SK-N-SH (cell line): ENCODE data around the gene MAOA. TPM values are rescaled to one million over a fixed set of nuclear protein-coding genes. Genes with fewer than 3 reads are reported as not detected.

ENCODE experiments used
- CTCF ChIA-PET: fragments of 300-600, 350-600 bp; formaldehyde crosslinking; extraction: SDS; loops from one replicate; lab custom pipeline; 2021; lab: Yijun Ruan, JAX
- POLR2A ChIA-PET: fragments of 350-600 bp; sonication (Branson Sonifier 250); formaldehyde crosslinking; extraction: SDS; loops from one replicate; lab custom pipeline; 2020; ENCODE audit warnings: antibody characterized with exemption, inconsistent platforms; lab: Yijun Ruan, JAX
- DNase-seq: peaks from one replicate; pipeline ENCODE4 v3.0.0; 2012
- H2AFZ ChIP-seq: fragments of 200-600 bp; sonication (generic); 2 replicates; pipeline ENCODE4 v1.8.1; 2016; ENCODE audit warnings: antibody characterized with exemption, mild to moderate bottlenecking, low read depth
- H3F3A ChIP-seq: fragments of 200-600 bp; sonication (generic); replicated peaks from 2 replicates; pipeline ENCODE3; 2016; ENCODE audit warnings: antibody characterized with exemption, mild to moderate bottlenecking; ENCODE audit not compliant: insufficient read depth
- H3K27ac ChIP-seq, 2 experiments: fragments of 200-500 bp in 1 of 2; fragments of 200-600 bp in 1 of 2; sonication (Bioruptor generic) in 1 of 2; sonication (generic), shearing (Covaris generic) in 1 of 2; 2 replicates each; pipeline versions ENCODE4 v1.5.1 to v1.6.1; 2014 to 2016; ENCODE audit warnings: low read depth in 2 of 2, inconsistent platforms in 1 of 2, low read length in 1 of 2, mild to moderate bottlenecking in 1 of 2, mixed read lengths in 1 of 2
- H3K27me3 ChIP-seq: fragments of 200-600 bp; sonication (generic), shearing (Covaris generic); 2 replicates; pipeline ENCODE4 v1.6.1; 2016; ENCODE audit warnings: mixed run types; ENCODE audit not compliant: insufficient read depth
- H3K36me3 ChIP-seq, 2 experiments: fragments of 200-500 bp in 1 of 2; fragments of 200-600 bp in 1 of 2; sonication (Bioruptor generic) in 1 of 2; sonication (generic) in 1 of 2; replicated peaks in 1 of 2; 2 replicates each; pipeline versions ENCODE3 to v1.5.1; 2014 to 2016; ENCODE audit warnings: low read length in 1 of 2, mild to moderate bottlenecking in 1 of 2; ENCODE audit not compliant: insufficient read depth in 2 of 2, control insufficient read depth in 1 of 2
- H3K4me1 ChIP-seq, 2 experiments: fragments of 200-500 bp in 1 of 2; fragments of 200-600 bp in 1 of 2; sonication (Bioruptor generic) in 1 of 2; sonication (generic), shearing (Covaris generic) in 1 of 2; 2 replicates each; pipeline versions ENCODE4 v1.5.1 to v1.6.1; 2014 to 2016; ENCODE audit warnings: low read depth in 1 of 2, low read length in 1 of 2, mixed run types in 1 of 2; ENCODE audit not compliant: insufficient read depth in 2 of 2, control insufficient read depth in 1 of 2
- H3K4me2 ChIP-seq: fragments of 200-600 bp; sonication (generic), shearing (Covaris generic); 2 replicates; pipeline ENCODE4 v1.6.1; 2017; ENCODE audit warnings: mixed run types
- H3K4me3 ChIP-seq, 2 experiments: fragments of 200-500 bp in 1 of 2; fragments of 200-600 bp in 1 of 2; sonication (Bioruptor generic) in 1 of 2; sonication (generic), shearing (Covaris generic) in 1 of 2; 2 replicates each; pipeline versions ENCODE4 v1.5.1 to v1.8.1; 2014 to 2016; ENCODE audit warnings: low read depth in 2 of 2, inconsistent platforms in 1 of 2, low read length in 1 of 2, mild to moderate bottlenecking in 1 of 2, mixed read lengths in 1 of 2, moderate library complexity in 1 of 2
- H3K79me2 ChIP-seq: fragments of 200-600 bp; sonication (generic); 2 replicates; pipeline ENCODE4 v1.8.1; 2017; ENCODE audit warnings: mild to moderate bottlenecking; ENCODE audit not compliant: insufficient read depth
- H3K9ac ChIP-seq: fragments of 200-600 bp; sonication (generic); 2 replicates; pipeline ENCODE4 v1.6.1; 2017; ENCODE audit warnings: mixed run types
- H3K9me2 ChIP-seq: fragments of 200-600 bp; sonication (generic); 2 replicates; pipeline ENCODE4 v1.6.1; 2017; ENCODE audit warnings: mixed run types
- H3K9me3 ChIP-seq: fragments of 200-600 bp; sonication (generic); 2 replicates; pipeline ENCODE4 v1.6.1; 2017; ENCODE audit warnings: mixed run types, mild to moderate bottlenecking, moderate library complexity
- H4K20me1 ChIP-seq: fragments of 200-600 bp; sonication (generic); 2 replicates; pipeline ENCODE4 v1.6.1; 2017; ENCODE audit warnings: mild to moderate bottlenecking, mixed run types; ENCODE audit not compliant: insufficient read depth
- ELF1 ChIP-seq: IDR thresholded peaks from 2 replicates; pipeline ENCODE4 v1.4.0; 2012
- EZH2phosphoT487 ChIP-seq: fragments of 200-600 bp; sonication (generic); IDR thresholded peaks from 2 replicates; pipeline ENCODE4 v1.6.1; 2017; ENCODE audit warnings: low read depth, mixed run types, mild to moderate bottlenecking, antibody characterized with exemption, moderate library complexity, borderline replicate concordance
- FOSL2 ChIP-seq: IDR thresholded peaks from 2 replicates; pipeline ENCODE4 v1.4.0; 2012; ENCODE audit warnings: low read depth, mild to moderate bottlenecking, moderate library complexity, borderline replicate concordance
- FOXJ3 ChIP-seq: sonication (generic); formaldehyde crosslinking; IDR thresholded peaks from 2 replicates; pipeline ENCODE4 v1.5.1; 2020; ENCODE audit warnings: mild to moderate bottlenecking, missing genetic modification reagents
- FOXM1 ChIP-seq: IDR thresholded peaks from 2 replicates; pipeline ENCODE4 v1.4.0; 2012; ENCODE audit warnings: low read depth, mild to moderate bottlenecking
- GABPA ChIP-seq: IDR thresholded peaks from 2 replicates; pipeline ENCODE4 v1.4.0; 2012; ENCODE audit warnings: low read depth, mild to moderate bottlenecking
- IRF3 ChIP-seq: fragments of 150-350 bp; IDR thresholded peaks from 2 replicates; pipeline ENCODE4 v1.6.1; 2016; ENCODE audit warnings: mild to moderate bottlenecking, low read depth, low read length
- MAX ChIP-seq: IDR thresholded peaks from 2 replicates; pipeline ENCODE4 v1.4.0; 2012; ENCODE audit warnings: low read depth
- MEF2A ChIP-seq: IDR thresholded peaks from 2 replicates; pipeline ENCODE4 v1.4.0; 2012; ENCODE audit warnings: low read depth, borderline replicate concordance
- NRF1 ChIP-seq: IDR thresholded peaks from 2 replicates; pipeline ENCODE4 v1.6.1; 2012; ENCODE audit warnings: low read depth, mild to moderate bottlenecking, low read length
- PBX3 ChIP-seq: IDR thresholded peaks from 2 replicates; pipeline ENCODE4; 2012
- POLR2AphosphoS5 ChIP-seq: IDR thresholded peaks from 2 replicates; pipeline ENCODE4 v1.6.1; 2012; ENCODE audit warnings: low read depth, low read length
- RAD21 ChIP-seq: IDR thresholded peaks from 2 replicates; pipeline ENCODE4 v1.6.1; 2012; ENCODE audit warnings: mild to moderate bottlenecking, low read length
- RFX5 ChIP-seq: IDR thresholded peaks from 2 replicates; pipeline ENCODE4 v1.6.1; 2012; ENCODE audit warnings: mild to moderate bottlenecking, improper control_type of control experiment, low read length
- RXRA ChIP-seq: IDR thresholded peaks from 2 replicates; pipeline ENCODE4 v1.4.0; 2012; ENCODE audit warnings: low read depth, mild to moderate bottlenecking, borderline replicate concordance
- TCF12 ChIP-seq: IDR thresholded peaks from 2 replicates; pipeline ENCODE4 v1.4.0; 2012
- YY1 ChIP-seq: IDR thresholded peaks from 2 replicates; pipeline ENCODE4 v1.4.0; 2012; ENCODE audit warnings: low read depth, mild to moderate bottlenecking
- whole genome bisulfite sequencing: methylation state at CpG from one replicate; pipeline ENCODE4 v1.1.6; 2017; ENCODE audit warnings: low lambda C conversion rate; 5-methylcytosine and 5-hydroxymethylcytosine counted together
- polyA plus RNA-seq, 3 experiments: library from polyadenylated mRNA; depleted of rRNA; stranded (reverse); fragments of >200 nt; gene quantifications; 2 replicates each; pipeline ENCODE4 v1.2.3, GENCODE V29; 2012
- TF ChIP-seq, protein P1 (sequence below): IDR thresholded peaks from 2 replicates; pipeline ENCODE4 v1.6.1; 2012; ENCODE audit warnings: mild to moderate bottlenecking, low read depth, low read length, moderate library complexity

MAOA gene
- polyA plus RNA-seq, 1 of the 3 experiments (the other 2 are of a cell fraction), result 0.31 TPM

- Histone ChIP-seq H3K9me3 (no peaks in the 10 kb centered on the region), H3F3A (no peaks in the 10 kb centered on the region), H3K4me3 (no peak overlapping the region), H2AFZ (no peak overlapping the region), H3K27ac (no peak overlapping the region), H4K20me1 (no peaks in the 10 kb centered on the region), H3K36me3 (no peaks in the 10 kb centered on the region), H3K27me3 (no peaks in the 10 kb centered on the region), H3K4me2 (no peak overlapping the region), H3K9ac (no peak overlapping the region), H3K9me2 (no peaks in the 10 kb centered on the region), H3K4me1 (no peaks in the 10 kb centered on the region), H3K79me2 (no peaks in the 10 kb centered on the region)
- no peak for TF ChIP-seq FOSL2
- no peak for TF ChIP-seq YY1
- no peak for TF ChIP-seq FOXJ3 (CRISPR knock-in tag)
- TF ChIP-seq, protein P1, sequence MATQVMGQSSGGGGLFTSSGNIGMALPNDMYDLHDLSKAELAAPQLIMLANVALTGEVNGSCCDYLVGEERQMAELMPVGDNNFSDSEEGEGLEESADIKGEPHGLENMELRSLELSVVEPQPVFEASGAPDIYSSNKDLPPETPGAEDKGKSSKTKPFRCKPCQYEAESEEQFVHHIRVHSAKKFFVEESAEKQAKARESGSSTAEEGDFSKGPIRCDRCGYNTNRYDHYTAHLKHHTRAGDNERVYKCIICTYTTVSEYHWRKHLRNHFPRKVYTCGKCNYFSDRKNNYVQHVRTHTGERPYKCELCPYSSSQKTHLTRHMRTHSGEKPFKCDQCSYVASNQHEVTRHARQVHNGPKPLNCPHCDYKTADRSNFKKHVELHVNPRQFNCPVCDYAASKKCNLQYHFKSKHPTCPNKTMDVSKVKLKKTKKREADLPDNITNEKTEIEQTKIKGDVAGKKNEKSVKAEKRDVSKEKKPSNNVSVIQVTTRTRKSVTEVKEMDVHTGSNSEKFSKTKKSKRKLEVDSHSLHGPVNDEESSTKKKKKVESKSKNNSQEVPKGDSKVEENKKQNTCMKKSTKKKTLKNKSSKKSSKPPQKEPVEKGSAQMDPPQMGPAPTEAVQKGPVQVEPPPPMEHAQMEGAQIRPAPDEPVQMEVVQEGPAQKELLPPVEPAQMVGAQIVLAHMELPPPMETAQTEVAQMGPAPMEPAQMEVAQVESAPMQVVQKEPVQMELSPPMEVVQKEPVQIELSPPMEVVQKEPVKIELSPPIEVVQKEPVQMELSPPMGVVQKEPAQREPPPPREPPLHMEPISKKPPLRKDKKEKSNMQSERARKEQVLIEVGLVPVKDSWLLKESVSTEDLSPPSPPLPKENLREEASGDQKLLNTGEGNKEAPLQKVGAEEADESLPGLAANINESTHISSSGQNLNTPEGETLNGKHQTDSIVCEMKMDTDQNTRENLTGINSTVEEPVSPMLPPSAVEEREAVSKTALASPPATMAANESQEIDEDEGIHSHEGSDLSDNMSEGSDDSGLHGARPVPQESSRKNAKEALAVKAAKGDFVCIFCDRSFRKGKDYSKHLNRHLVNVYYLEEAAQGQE, result no peak
- no peak for TF ChIP-seq MAX
- no peak for TF ChIP-seq TCF12
- TF ChIP-seq EZH2phosphoT487, result no peak
- no peak for TF ChIP-seq GABPA
- TF ChIP-seq POLR2AphosphoS5, result no peak
- TF ChIP-seq FOXM1, result no peak
- no peak for TF ChIP-seq IRF3
- no peak for TF ChIP-seq RAD21
- TF ChIP-seq RXRA, result no peak
- TF ChIP-seq RFX5, result no peak
- TF ChIP-seq PBX3, result no peak
- TF ChIP-seq ELF1, result no peak
- TF ChIP-seq MEF2A, result no peak
- TF ChIP-seq NRF1, result no peak
- no peak for DNase-seq
- POLR2A ChIA-PET, result no interaction called here
- 12% methylated on average over 3 of the region's 3 CpGs for WGBS
- CTCF ChIA-PET, result interaction anchor here (0.8 kb wide), 2 partner anchors 12 to 185 kb away, joined by 3 read pairs; no protein-coding TSS in a partner anchor
Observed at GRCh38 chrX:43744284-43744683, 88.2 kb downstream of the MAOA start.
